ENCODE results near the gene ARID2. TPM values are rescaled to one million over a fixed set of nuclear protein-coding genes. Genes with fewer than 3 reads are reported as not detected.

Gene ARID2
- total RNA-seq, 1 experiment from 2014 or later: 17.5 TPM

DNA sequence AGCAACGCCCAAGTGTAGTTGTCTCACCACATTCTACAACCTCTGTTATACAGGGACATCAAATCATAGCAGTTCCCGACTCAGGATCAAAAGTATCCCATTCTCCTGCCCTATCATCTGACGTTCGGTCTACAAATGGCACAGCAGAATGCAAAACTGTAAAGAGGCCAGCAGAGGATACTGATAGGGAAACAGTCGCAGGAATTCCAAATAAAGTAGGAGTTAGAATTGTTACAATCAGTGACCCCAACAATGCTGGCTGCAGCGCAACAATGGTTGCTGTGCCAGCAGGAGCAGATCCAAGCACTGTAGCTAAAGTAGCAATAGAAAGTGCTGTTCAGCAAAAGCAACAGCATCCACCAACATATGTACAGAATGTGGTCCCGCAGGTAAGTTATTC, 123.0 kb downstream of the ARID2 start:
- H3K36me3 Mint-ChIP-seq (ENCODE audit: insufficient read depth, unreplicated experiment): peaks cover 16% of the 10 kb centered on the region
- CTCF ChIA-PET: no interaction called here
- H3K27me3 Mint-ChIP-seq (ENCODE audit: unreplicated experiment): no peaks in the 10 kb centered on the region
- TF ChIP-seq, protein P1, sequence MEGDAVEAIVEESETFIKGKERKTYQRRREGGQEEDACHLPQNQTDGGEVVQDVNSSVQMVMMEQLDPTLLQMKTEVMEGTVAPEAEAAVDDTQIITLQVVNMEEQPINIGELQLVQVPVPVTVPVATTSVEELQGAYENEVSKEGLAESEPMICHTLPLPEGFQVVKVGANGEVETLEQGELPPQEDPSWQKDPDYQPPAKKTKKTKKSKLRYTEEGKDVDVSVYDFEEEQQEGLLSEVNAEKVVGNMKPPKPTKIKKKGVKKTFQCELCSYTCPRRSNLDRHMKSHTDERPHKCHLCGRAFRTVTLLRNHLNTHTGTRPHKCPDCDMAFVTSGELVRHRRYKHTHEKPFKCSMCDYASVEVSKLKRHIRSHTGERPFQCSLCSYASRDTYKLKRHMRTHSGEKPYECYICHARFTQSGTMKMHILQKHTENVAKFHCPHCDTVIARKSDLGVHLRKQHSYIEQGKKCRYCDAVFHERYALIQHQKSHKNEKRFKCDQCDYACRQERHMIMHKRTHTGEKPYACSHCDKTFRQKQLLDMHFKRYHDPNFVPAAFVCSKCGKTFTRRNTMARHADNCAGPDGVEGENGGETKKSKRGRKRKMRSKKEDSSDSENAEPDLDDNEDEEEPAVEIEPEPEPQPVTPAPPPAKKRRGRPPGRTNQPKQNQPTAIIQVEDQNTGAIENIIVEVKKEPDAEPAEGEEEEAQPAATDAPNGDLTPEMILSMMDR (IDR thresholded peaks at IDR 0.05; ENCODE audit: unreplicated experiment): no peak
- no peak overlapping the region for H3K27ac Mint-ChIP-seq (ENCODE audit: unreplicated experiment)
- no peaks in the 10 kb centered on the region for H3K4me1 Mint-ChIP-seq (ENCODE audit: low read depth, unreplicated experiment)
- DNase-seq: no peak
- BruUV-seq (replicated peaks): no TSS peak
- intact Hi-C loops (cut with micrococcal nuclease; ENCODE audit: unreplicated experiment): no loop called here
- no peaks in the 10 kb centered on the region for H3K9me3 Mint-ChIP-seq (ENCODE audit: low read depth, unreplicated experiment)
- H3K4me3 Mint-ChIP-seq (ENCODE audit: low read depth, unreplicated experiment): no peak overlapping the region

GRCh38 chr12:45853550-45853949, 124.0 kb downstream of the ARID2 start:
- Mint-ChIP-seq H3K27me3 (ENCODE audit: unreplicated experiment) (no peaks in the 10 kb centered on the region), H3K36me3 (ENCODE audit: insufficient read depth, unreplicated experiment) (peaks cover 16% of the 10 kb centered on the region), H3K4me1 (ENCODE audit: low read depth, unreplicated experiment) (no peaks in the 10 kb centered on the region), H3K4me3 (ENCODE audit: low read depth, unreplicated experiment) (no peak overlapping the region), H3K27ac (ENCODE audit: unreplicated experiment) (no peak overlapping the region), H3K9me3 (ENCODE audit: low read depth, unreplicated experiment) (no peaks in the 10 kb centered on the region)
- TF ChIP-seq, protein P1 (IDR thresholded peaks at IDR 0.05; ENCODE audit: unreplicated experiment): no peak
- no peak for DNase-seq
- CTCF ChIA-PET: no interaction called here
- intact Hi-C loops (cut with micrococcal nuclease; ENCODE audit: unreplicated experiment): no loop called here
- BruUV-seq (replicated peaks): no TSS peak

- TF ChIP-seq, protein P1 (IDR thresholded peaks at IDR 0.05; ENCODE audit: unreplicated experiment): no peak
- no peak for DNase-seq
- CTCF ChIA-PET: no interaction called here
- Mint-ChIP-seq H3K27me3 (ENCODE audit: unreplicated experiment) (no peaks in the 10 kb centered on the region), H3K4me1 (ENCODE audit: low read depth, unreplicated experiment) (no peaks in the 10 kb centered on the region), H3K9me3 (ENCODE audit: low read depth, unreplicated experiment) (no peaks in the 10 kb centered on the region), H3K4me3 (ENCODE audit: low read depth, unreplicated experiment) (no peak overlapping the region), H3K27ac (ENCODE audit: unreplicated experiment) (no peak overlapping the region), H3K36me3 (ENCODE audit: insufficient read depth, unreplicated experiment) (peaks cover 6% of the 10 kb centered on the region)
- intact Hi-C loops (cut with micrococcal nuclease; ENCODE audit: unreplicated experiment): no loop called here
- no TSS peak for BruUV-seq (replicated peaks)
These were observed 133.8 kb downstream of the ARID2 start for GRCh38 chr12:45863332-45863731.

- no peak overlapping the region for H3K4me3 Mint-ChIP-seq (ENCODE audit: low read depth, unreplicated experiment)
- no peaks in the 10 kb centered on the region for H3K9me3 Mint-ChIP-seq (ENCODE audit: low read depth, unreplicated experiment)
- CTCF ChIA-PET: no interaction called here
- no peaks in the 10 kb centered on the region for H3K4me1 Mint-ChIP-seq (ENCODE audit: low read depth, unreplicated experiment)
- TF ChIP-seq, protein P1 (IDR thresholded peaks at IDR 0.05; ENCODE audit: unreplicated experiment): no peak
- H3K36me3 Mint-ChIP-seq (ENCODE audit: insufficient read depth, unreplicated experiment): peaks cover 11% of the 10 kb centered on the region
- no peak overlapping the region for H3K27ac Mint-ChIP-seq (ENCODE audit: unreplicated experiment)
- H3K27me3 Mint-ChIP-seq (ENCODE audit: unreplicated experiment): no peaks in the 10 kb centered on the region
- intact Hi-C loops (cut with micrococcal nuclease; ENCODE audit: unreplicated experiment): no loop called here
- no peak for DNase-seq
- BruUV-seq (replicated peaks): no TSS peak
These were observed 136.8 kb downstream of the ARID2 start for GRCh38 chr12:45866299-45866698.
